B cell (primary cell): ENCODE measurements around the gene STIMATE. TPM values are rescaled to one million over a fixed set of nuclear protein-coding genes. Genes with fewer than 3 reads are reported as not detected.

Experiments used
- ATAC-seq: fragments of 200-7000 bp; cut with Tn5 transposase; one replicate; pipeline ENCODE4 v1.10.0; 2021; ENCODE audit warnings: low read depth, mild to moderate bottlenecking, moderate number of reproducible peaks, moderate library complexity
- CTCF ChIA-PET: fragments of 350-600 bp; sonication (Branson Sonifier 250); formaldehyde crosslinking; loops from one replicate; lab custom pipeline; 2021; ENCODE audit warnings: antibody characterized with exemption, inconsistent platforms; lab: Charles Lee
- POLR2A ChIA-PET: fragments of 350-600 bp; sonication (Branson Sonifier 250); formaldehyde crosslinking; loops from one replicate; lab custom pipeline; 2021; ENCODE audit warnings: antibody characterized with exemption; lab: Charles Lee
- DNase-seq: peaks from one replicate; pipeline ENCODE4 v3.0.0; 2013
- H2AFZ ChIP-seq: 2 replicates; pipeline ENCODE4 v1.6.1; 2012; ENCODE audit warnings: mild to moderate bottlenecking, low read depth, low read length; ENCODE audit not compliant: insufficient read depth, poor library complexity, severe bottlenecking
- H3K27ac ChIP-seq, 2 donors: 1 replicate in 1 of 2; 2 replicates in 1 of 2; pipeline ENCODE4 v1.5.1; 2012 to 2013; ENCODE audit warnings: low read length in 2 of 2, mild to moderate bottlenecking in 2 of 2, moderate library complexity in 1 of 2
- H3K27me3 ChIP-seq, 4 experiments: fragments of 200-600 bp in 1 of 4; sonication (generic) in 1 of 4; replicated peaks in 1 of 4; 1 replicate in 2 of 4; 2 replicates in 2 of 4; pipeline versions ENCODE4 v1.6.1 to v1.7.0; 2013 to 2016; ENCODE audit warnings: low read length in 3 of 4, mild to moderate bottlenecking in 2 of 4, mixed read lengths in 1 of 4, moderate library complexity in 1 of 4; ENCODE audit not compliant: insufficient read depth in 4 of 4, control insufficient read depth in 3 of 4; ENCODE audit errors: control extremely low read depth in 1 of 4
- H3K36me3 ChIP-seq, 2 experiments: replicated peaks in 1 of 2; 1 replicate in 1 of 2; 2 replicates in 1 of 2; pipeline versions ENCODE4 v1.6.1 to v1.7.1; 2013; ENCODE audit warnings: low read length in 1 of 2; ENCODE audit not compliant: insufficient read depth in 2 of 2, control insufficient read depth in 1 of 2; ENCODE audit errors: control extremely low read depth in 1 of 2, extremely low read depth in 1 of 2
- H3K4me1 ChIP-seq, 2 donors: fragments of 200-600 bp in 1 of 2; sonication (generic) in 1 of 2; 1 replicate in 1 of 2; 2 replicates in 1 of 2; pipeline versions ENCODE4 v1.5.1 to v1.6.1; 2013 to 2017; ENCODE audit warnings: low read length in 2 of 2; ENCODE audit not compliant: control insufficient read depth in 2 of 2, insufficient read depth in 2 of 2
- H3K4me2 ChIP-seq: replicated peaks from 2 replicates; pipeline ENCODE3; 2012; ENCODE audit warnings: mild to moderate bottlenecking, low read depth, low read length; ENCODE audit not compliant: poor library complexity, severe bottlenecking
- H3K4me3 ChIP-seq, 5 experiments: fragments of 200-600 bp in 1 of 5; sonication (generic) in 1 of 5; 1 replicate in 3 of 5; 2 replicates in 2 of 5; pipeline versions ENCODE4 v1.5.1 to v1.7.0; 2011 to 2016; ENCODE audit warnings: low read length in 4 of 5, mild to moderate bottlenecking in 4 of 5, low read depth in 2 of 5, control low read depth in 1 of 5, moderate library complexity in 1 of 5; ENCODE audit not compliant: insufficient read depth in 1 of 5; ENCODE audit errors: control extremely low read depth in 1 of 5, extremely low read depth in 1 of 5
- H3K79me2 ChIP-seq: fragments of 200-600 bp; sonication (generic); one replicate; pipeline ENCODE4 v1.6.0; 2016; ENCODE audit warnings: low read length; ENCODE audit not compliant: control insufficient read depth, insufficient read depth
- H3K9ac ChIP-seq: fragments of 200-600 bp; sonication (generic); 2 replicates; pipeline ENCODE4 v1.6.1; 2017; ENCODE audit warnings: mild to moderate bottlenecking, low read length, moderate library complexity
- H3K9me3 ChIP-seq, 3 donors: one replicate each; pipeline versions ENCODE4 v1.6.1 to v1.7.1; 2013; ENCODE audit warnings: low read length in 2 of 3; ENCODE audit not compliant: control insufficient read depth in 2 of 3, insufficient read depth in 1 of 3; ENCODE audit errors: control extremely low read depth in 1 of 3
- H4K20me1 ChIP-seq: 2 replicates; pipeline ENCODE4 v1.6.0; 2012; ENCODE audit warnings: mild to moderate bottlenecking, low read length; ENCODE audit not compliant: insufficient read depth, control insufficient read depth, poor library complexity, severe bottlenecking
- H3K27ac Mint-ChIP-seq: one replicate; pipeline ENCODE4 v1.8.0; 2021; ENCODE audit warnings: mixed read lengths
- H3K27me3 Mint-ChIP-seq: one replicate; pipeline ENCODE4 v1.8.0; 2021; ENCODE audit warnings: mixed read lengths
- H3K4me1 Mint-ChIP-seq: one replicate; pipeline ENCODE4 v1.8.0; 2021; ENCODE audit warnings: mixed read lengths
- H3K4me3 Mint-ChIP-seq: one replicate; pipeline ENCODE4 v1.8.0; 2021; ENCODE audit warnings: mixed read lengths
- H3K9me3 Mint-ChIP-seq: one replicate; pipeline ENCODE4 v1.8.0; 2022; ENCODE audit warnings: mixed read lengths; ENCODE audit not compliant: insufficient read depth
- EZH2 ChIP-seq: IDR thresholded peaks from 2 replicates; pipeline ENCODE4 v1.6.1; 2012; ENCODE audit warnings: borderline replicate concordance, low read depth, mild to moderate bottlenecking, moderate library complexity, low read length; ENCODE audit not compliant: insufficient read depth, poor library complexity, severe bottlenecking
- WGBS: methylation state at CpG from one replicate; pipeline ENCODE4 v1.1.5; 2013; ENCODE audit warnings: missing lambda C conversion rate; ENCODE audit not compliant: insufficient coverage; 5-methylcytosine and 5-hydroxymethylcytosine counted together
- intact Hi-C: fragments of 100-400 bp; cut with micrococcal nuclease; formaldehyde crosslinking; loops from one replicate; pipeline ENCODE4 v1.10.0; 2022
- polyA plus RNA-seq: library from polyadenylated mRNA; depleted of rRNA; stranded (reverse); fragments of >200 nt; gene quantifications from 2 replicates; pipeline ENCODE4 v1.2.3, GENCODE V29; 2012
- total RNA-seq, 2 donors: library from RNA; stranded (reverse); fragments of 120-200 nt in 1 of 2; gene quantifications; 1 replicate in 1 of 2; 2 replicates in 1 of 2; pipeline versions ENCODE4 v1.2.3 to v1.2.4, GENCODE V29; 2013 to 2022
- TF ChIP-seq, protein P1 (sequence below): fragments of 200-600 bp; IDR thresholded peaks from one replicate; pipeline ENCODE4 v1.8.0; 2022; ENCODE audit warnings: antibody characterized with exemption, mild to moderate bottlenecking

STIMATE gene
- total and polyA plus RNA-seq, 2 donors (not counting 1 experiment from before 2014, with no cell fraction given), result 24.6 to 38.4 TPM

DNA sequence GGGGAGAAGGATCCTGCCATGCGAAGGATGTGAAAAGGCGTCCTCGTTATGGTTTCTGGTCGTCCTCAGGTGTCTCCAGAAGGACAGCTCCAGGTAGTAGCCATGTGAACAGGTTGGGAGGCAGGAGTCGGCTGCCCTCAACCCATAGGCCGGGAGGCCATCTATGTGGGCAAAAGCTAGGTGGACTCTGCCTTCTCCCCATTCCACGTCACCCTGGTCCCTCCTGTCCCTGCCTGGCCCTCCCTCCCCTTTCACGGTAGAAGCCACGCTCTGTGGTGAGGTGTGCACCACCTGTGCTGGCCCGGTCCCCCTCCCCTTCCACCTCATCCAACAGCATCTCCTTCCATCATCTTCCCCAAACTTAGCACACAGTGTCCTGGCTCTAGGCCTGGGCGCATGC is 86.4 kb downstream of the STIMATE start:
- H3K9me3 Mint-ChIP-seq, result no peaks in the 10 kb centered on the region
- Histone ChIP-seq H2AFZ (no peak overlapping the region), H3K27me3 (no peaks in the 10 kb centered on the region), H3K4me1 (no peaks in the 10 kb centered on the region), H3K4me3 (no peak overlapping the region), H3K9me3 (no peaks in the 10 kb centered on the region), H4K20me1 (no peaks in the 10 kb centered on the region), H3K36me3 (no peaks in the 10 kb centered on the region), H3K4me2 (no peak overlapping the region), H3K9ac (no peak overlapping the region), H3K79me2 (no peaks in the 10 kb centered on the region), H3K27ac (no peak overlapping the region)
- ATAC-seq (no peak), DNase-seq (no peak)
- H3K27me3 Mint-ChIP-seq, result no peaks in the 10 kb centered on the region
- POLR2A ChIA-PET, result no interaction called here
- H3K4me3 Mint-ChIP-seq, result no peak overlapping the region
- intact Hi-C loops, result no loop called here
- H3K4me1 Mint-ChIP-seq, result no peaks in the 10 kb centered on the region
- CTCF ChIA-PET, result no interaction called here
- 97% methylated on average over 11 of the region's 11 CpGs for WGBS
- TF ChIP-seq, protein P1, sequence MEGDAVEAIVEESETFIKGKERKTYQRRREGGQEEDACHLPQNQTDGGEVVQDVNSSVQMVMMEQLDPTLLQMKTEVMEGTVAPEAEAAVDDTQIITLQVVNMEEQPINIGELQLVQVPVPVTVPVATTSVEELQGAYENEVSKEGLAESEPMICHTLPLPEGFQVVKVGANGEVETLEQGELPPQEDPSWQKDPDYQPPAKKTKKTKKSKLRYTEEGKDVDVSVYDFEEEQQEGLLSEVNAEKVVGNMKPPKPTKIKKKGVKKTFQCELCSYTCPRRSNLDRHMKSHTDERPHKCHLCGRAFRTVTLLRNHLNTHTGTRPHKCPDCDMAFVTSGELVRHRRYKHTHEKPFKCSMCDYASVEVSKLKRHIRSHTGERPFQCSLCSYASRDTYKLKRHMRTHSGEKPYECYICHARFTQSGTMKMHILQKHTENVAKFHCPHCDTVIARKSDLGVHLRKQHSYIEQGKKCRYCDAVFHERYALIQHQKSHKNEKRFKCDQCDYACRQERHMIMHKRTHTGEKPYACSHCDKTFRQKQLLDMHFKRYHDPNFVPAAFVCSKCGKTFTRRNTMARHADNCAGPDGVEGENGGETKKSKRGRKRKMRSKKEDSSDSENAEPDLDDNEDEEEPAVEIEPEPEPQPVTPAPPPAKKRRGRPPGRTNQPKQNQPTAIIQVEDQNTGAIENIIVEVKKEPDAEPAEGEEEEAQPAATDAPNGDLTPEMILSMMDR, result no peak
- TF ChIP-seq EZH2, result no peak
- H3K27ac Mint-ChIP-seq, result no peak overlapping the region

DNA sequence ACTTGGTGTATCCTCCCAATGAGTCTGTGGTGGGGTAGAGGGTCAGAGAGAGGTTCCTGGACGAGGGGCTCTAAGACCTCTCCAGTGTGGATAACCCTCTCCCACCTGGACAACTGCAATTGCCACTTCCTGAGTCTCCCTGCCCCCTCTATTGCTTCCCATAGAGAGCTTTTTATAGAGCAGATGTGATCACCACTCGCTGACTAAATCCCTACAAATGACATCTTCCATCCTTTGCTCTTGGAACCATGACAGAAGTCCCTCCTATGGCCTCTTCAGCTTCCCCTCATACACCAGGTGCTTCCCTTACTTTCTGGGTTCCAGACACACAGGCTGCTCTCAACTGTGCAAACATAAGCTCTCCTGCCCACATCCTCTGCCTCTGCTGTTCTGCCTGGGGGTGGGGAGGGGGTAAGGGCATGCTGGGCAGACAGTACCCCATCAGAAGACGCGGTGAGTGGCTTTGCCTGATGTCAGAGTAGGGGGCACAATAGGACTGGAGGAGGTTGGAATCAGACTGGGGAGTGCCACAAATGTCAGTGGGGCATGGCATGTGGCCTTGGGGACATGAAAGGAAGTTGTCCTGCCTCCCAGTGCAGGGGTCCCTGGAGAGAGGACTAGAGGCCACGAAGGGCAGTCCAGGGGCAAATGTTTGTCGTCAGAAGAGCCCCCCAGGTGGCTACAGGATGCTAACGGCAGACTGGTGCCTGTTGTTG is 87.5 kb downstream of the STIMATE start:
- DNase-seq (no peak), ATAC-seq (no peak)
- Histone ChIP-seq H2AFZ (no peak overlapping the region), H3K36me3 (no peaks in the 10 kb centered on the region), H3K9me3 (no peaks in the 10 kb centered on the region), H3K79me2 (no peaks in the 10 kb centered on the region), H3K9ac (no peak overlapping the region), H3K27ac (no peak overlapping the region), H3K27me3 (no peaks in the 10 kb centered on the region), H3K4me1 (no peaks in the 10 kb centered on the region), H3K4me3 (no peak overlapping the region), H4K20me1 (no peaks in the 10 kb centered on the region), H3K4me2 (no peak overlapping the region)
- H3K27ac Mint-ChIP-seq, result no peak overlapping the region
- ChIA-PET POLR2A (no interaction called here), CTCF (no interaction called here)
- H3K4me3 Mint-ChIP-seq, result no peak overlapping the region
- H3K27me3 Mint-ChIP-seq, result no peaks in the 10 kb centered on the region
- intact Hi-C loops, result no loop called here
- TF ChIP-seq EZH2, result no peak
- TF ChIP-seq, protein P1, result no peak
- 6% methylated on average over 7 of the region's 7 CpGs for WGBS
- H3K4me1 Mint-ChIP-seq, result no peaks in the 10 kb centered on the region
- H3K9me3 Mint-ChIP-seq, result no peaks in the 10 kb centered on the region
